GM19455 (cell line): ENCODE measurements around the gene PPIP5K1.
A peak's percentile ranks its signal among the peaks of the same experiment; 100 is the strongest.

Experiments
- ATAC-seq: cut with Tn5 transposase; IDR thresholded peaks from one replicate; pipeline ENCODE4 v1.9.1; 2021; ENCODE audit not compliant: unreplicated experiment

The PPIP5K1 gene

GRCh38 chr15:43518197-43518761 is 71.7 kb downstream of the PPIP5K1 start:
- ATAC-seq: no peak

- ATAC-seq: no peak
These were observed 72.4 kb downstream of the PPIP5K1 start, which contains the start of gene MAP1A for GRCh38 chr15:43517354-43518196. TSS of gene MAP1A (plus strand) at chr15:43517608. CDS start at chr15:43521474, 3,866 bp downstream.

GRCh38 chr15:43516801-43517353 is 73.1 kb downstream of the PPIP5K1 start:
- no peak for ATAC-seq

GRCh38 chr15:43516185-43516584 is 73.8 kb downstream of the PPIP5K1 start:
- no peak for ATAC-seq

- ATAC-seq: no peak
These were observed 74.3 kb downstream of the PPIP5K1 start for GRCh38 chr15:43515741-43516140.

- no peak for ATAC-seq
These were observed 75.6 kb downstream of the PPIP5K1 start for GRCh38 chr15:43514241-43515057.

GRCh38 chr15:43513550-43513949 is 76.5 kb downstream of the PPIP5K1 start:
- no peak for ATAC-seq

GRCh38 chr15:43511012-43511885 is 78.8 kb downstream of the PPIP5K1 start:
- ATAC-seq: no peak

GRCh38 chr15:43510200-43511011 is 79.6 kb downstream of the PPIP5K1 start:
- peak; percentile 96 for ATAC-seq

GRCh38 chr15:43509660-43510199 is 80.3 kb downstream of the PPIP5K1 start:
- ATAC-seq: no peak

- ATAC-seq: no peak
These were observed 80.9 kb downstream of the PPIP5K1 start for GRCh38 chr15:43508991-43509659.

- no peak for ATAC-seq
These were observed 81.6 kb downstream of the PPIP5K1 start for GRCh38 chr15:43508421-43508820.

GRCh38 chr15:43505738-43506137 is 84.3 kb downstream of the PPIP5K1 start:
- no peak for ATAC-seq

- ATAC-seq: no peak
These were observed 90.4 kb downstream of the PPIP5K1 start for GRCh38 chr15:43499635-43500034.

- ATAC-seq: no peak
These were observed 91.0 kb downstream of the PPIP5K1 start for GRCh38 chr15:43498990-43499389.

- ATAC-seq: no peak
These were observed 96.1 kb downstream of the PPIP5K1 start for GRCh38 chr15:43493703-43494472.

GRCh38 chr15:43492673-43493601 is 97.1 kb downstream of the PPIP5K1 start, which contains the start of gene TP53BP1:
TSS of gene TP53BP1 (minus strand) at chr15:43493156. CDS start at chr15:43493043, 113 bp downstream.
- peak; percentile 96 for ATAC-seq
